Caki2 (cell line): Measurements from ENCODE around the gene SIPA1L3. TPM values are rescaled to one million over a fixed set of nuclear protein-coding genes. Genes with fewer than 3 reads are reported as not detected.
"Not testable (repeated sequence)": the region's sequence is repeated elsewhere in the genome, so short reads cannot be mapped to it uniquely, and the experiment has no call there.

Source experiments
- DNase-seq: peaks from one replicate; pipeline ENCODE4 v3.0.0-alpha.2; 2015; ENCODE audit warnings: low read depth
- in situ Hi-C: cut with HindIII; loops from 2 replicates; pipeline ENCODE4 v1.10.0; 2016; ENCODE audit warnings: low sequenced_read_pairs, low pct_unique_long_range_greater_than_20kb, mixed read lengths
- total RNA-seq: library from RNA; depleted of rRNA; stranded (reverse); fragments of >200 nt; shearing (Covaris generic); gene quantifications from 2 replicates; pipeline ENCODE4 v1.2.3, GENCODE V29; 2014; ENCODE audit warnings: low replicate concordance

The SIPA1L3 gene
- total RNA-seq, 1 experiment from 2014 or later: 39.9 TPM

GRCh38 chr19:38063928-38064327 lies 156.9 kb downstream of the SIPA1L3 start:
- DNase-seq: no peak
- in situ Hi-C loops: no loop called here

GRCh38 chr19:38064661-38065425 lies 157.8 kb downstream of the SIPA1L3 start:
- DNase-seq: no peak
- in situ Hi-C loops: no loop called here

GRCh38 chr19:38065775-38066174 lies 158.8 kb downstream of the SIPA1L3 start:
- in situ Hi-C loops, DNase-seq: not testable (repeated sequence)

- no peak for DNase-seq
- in situ Hi-C loops: no loop called here
Observed at GRCh38 chr19:38068826-38069225, 161.8 kb downstream of the SIPA1L3 start.

GRCh38 chr19:38070573-38070972 lies 163.6 kb downstream of the SIPA1L3 start:
- peak; percentile 75 for DNase-seq
- in situ Hi-C loops: no loop called here

GRCh38 chr19:38071054-38071453 lies 164.0 kb downstream of the SIPA1L3 start:
- DNase-seq, in situ Hi-C loops: not testable (repeated sequence)

GRCh38 chr19:38071647-38072046 lies 164.6 kb downstream of the SIPA1L3 start:
- in situ Hi-C loops: no loop called here
- no peak for DNase-seq

GRCh38 chr19:38072776-38073750 lies 166.1 kb downstream of the SIPA1L3 start:
- in situ Hi-C loops: no loop called here
- no peak for DNase-seq

- DNase-seq: no peak
- in situ Hi-C loops: no loop called here
Observed at GRCh38 chr19:38073841-38074685, 167.1 kb downstream of the SIPA1L3 start.

GRCh38 chr19:38076337-38076736 lies 169.3 kb downstream of the SIPA1L3 start:
- DNase-seq: no peak
- in situ Hi-C loops: no loop called here

- DNase-seq: no peak
- in situ Hi-C loops: no loop called here
Observed at GRCh38 chr19:38078302-38078930, 171.4 kb downstream of the SIPA1L3 start.

- in situ Hi-C loops: no loop called here
Observed at GRCh38 chr19:38079926-38080380, 172.9 kb downstream of the SIPA1L3 start.

GRCh38 chr19:38081547-38082255 lies 174.7 kb downstream of the SIPA1L3 start:
- DNase-seq: no peak
- in situ Hi-C loops: no loop called here

More at GRCh38 chr19:38079926-38080380, 172.9 kb downstream of the SIPA1L3 start:
- DNase-seq: peak; percentile 54

GRCh38 chr19:38082256-38083118 lies 175.5 kb downstream of the SIPA1L3 start:
- in situ Hi-C loops: no loop called here
- DNase-seq: no peak

GRCh38 chr19:38084196-38084595 lies 177.2 kb downstream of the SIPA1L3 start:
- in situ Hi-C loops: no loop called here
- DNase-seq: no peak

- DNase-seq: no peak
- in situ Hi-C loops: no loop called here
Observed at GRCh38 chr19:38089440-38089839, 182.4 kb downstream of the SIPA1L3 start.
